Stimulated activated naive CD8-positive, alpha-beta T cell treated with anti-CD3 and anti-CD28 coated beads, Interleukin-15, Interleukin-2, amounts not matched to agents 100 U/mL and 50 U/mL, for 24 hours (primary cell): ENCODE measurements around the gene ADPRH.

Experiments
- ATAC-seq: fragments of 150-1000 bp; cut with Tn5 transposase; one replicate; pipeline ENCODE4 v1.10.0; 2021
- DNase-seq: peaks from one replicate; pipeline ENCODE4 v3.0.0; 2021

Gene ADPRH

GRCh38 chr3:119597548-119598288, 18.4 kb downstream of the ADPRH start, which contains the start of gene PLA1A:
Gene PLA1A (plus strand): TSS chr3:119597885. CDS start chr3:119597914, 29 bp downstream.
- DNase-seq (no peak), ATAC-seq (no peak)

- peak; percentile 48 for ATAC-seq
Observed at GRCh38 chr3:119598410-119599098, 19.3 kb downstream of the ADPRH start.

GRCh38 chr3:119599558-119600174, 20.4 kb downstream of the ADPRH start:
- DNase-seq: no peak
- no peak for ATAC-seq

More at GRCh38 chr3:119598410-119599098, 19.3 kb downstream of the ADPRH start:
- no peak for DNase-seq

- DNase-seq (peak; percentile 35), ATAC-seq (peak; percentile 56)
Observed at GRCh38 chr3:119600732-119601131, 21.4 kb downstream of the ADPRH start.

GRCh38 chr3:119601154-119601553, 21.9 kb downstream of the ADPRH start:
- no peak for DNase-seq
- peak; percentile 72 for ATAC-seq

- ATAC-seq (no peak), DNase-seq (no peak)
Observed at GRCh38 chr3:119602676-119603075, 23.4 kb downstream of the ADPRH start.

GRCh38 chr3:119604878-119605277, 25.6 kb downstream of the ADPRH start:
- ATAC-seq (peak; percentile 79), DNase-seq (no peak)

GRCh38 chr3:119608405-119609000, 29.2 kb downstream of the ADPRH start:
- DNase-seq (no peak), ATAC-seq (no peak)

GRCh38 chr3:119609301-119609700, 30.0 kb downstream of the ADPRH start:
- DNase-seq (no peak), ATAC-seq (no peak)

GRCh38 chr3:119611664-119612063, 32.4 kb downstream of the ADPRH start:
- DNase-seq (no peak), ATAC-seq (no peak)

GRCh38 chr3:119613201-119613600, 33.9 kb downstream of the ADPRH start:
- DNase-seq (no peak), ATAC-seq (no peak)

- ATAC-seq: no peak
- no peak for DNase-seq
Observed at GRCh38 chr3:119613872-119614271, 34.6 kb downstream of the ADPRH start.

- DNase-seq (no peak), ATAC-seq (no peak)
Observed at GRCh38 chr3:119616056-119616455, 36.8 kb downstream of the ADPRH start.

GRCh38 chr3:119619094-119619493, 39.8 kb downstream of the ADPRH start:
- no peak for ATAC-seq

GRCh38 chr3:119620899-119621298, 41.6 kb downstream of the ADPRH start:
- ATAC-seq (no peak), DNase-seq (no peak)

More at GRCh38 chr3:119619094-119619493, 39.8 kb downstream of the ADPRH start:
- no peak for DNase-seq

GRCh38 chr3:119624002-119624720, 44.9 kb downstream of the ADPRH start:
- ATAC-seq (no peak), DNase-seq (no peak)

GRCh38 chr3:119625451-119626153, 46.3 kb downstream of the ADPRH start:
- no peak for DNase-seq
- ATAC-seq: no peak

GRCh38 chr3:119626196-119626595, 46.9 kb downstream of the ADPRH start:
- no peak for ATAC-seq
- no peak for DNase-seq

GRCh38 chr3:119627461-119627860, 48.2 kb downstream of the ADPRH start:
- DNase-seq (peak; percentile 49), ATAC-seq (peak; percentile 44)

GRCh38 chr3:119628390-119628789, 49.1 kb downstream of the ADPRH start:
- peak; percentile 81 for ATAC-seq
- DNase-seq: peak; percentile 47

GRCh38 chr3:119628816-119629445, 49.6 kb downstream of the ADPRH start:
- ATAC-seq (peak; percentile 25), DNase-seq (no peak)
